Fibroblast of upper back skin (primary cell): ENCODE results near the gene ANP32A.
A peak's percentile ranks its signal among the peaks of the same experiment; 100 is the strongest.

ENCODE experiments used
- DNase-seq: peaks from one replicate; pipeline ENCODE4 v3.0.0-alpha.2; 2013

The ANP32A gene

DNA sequence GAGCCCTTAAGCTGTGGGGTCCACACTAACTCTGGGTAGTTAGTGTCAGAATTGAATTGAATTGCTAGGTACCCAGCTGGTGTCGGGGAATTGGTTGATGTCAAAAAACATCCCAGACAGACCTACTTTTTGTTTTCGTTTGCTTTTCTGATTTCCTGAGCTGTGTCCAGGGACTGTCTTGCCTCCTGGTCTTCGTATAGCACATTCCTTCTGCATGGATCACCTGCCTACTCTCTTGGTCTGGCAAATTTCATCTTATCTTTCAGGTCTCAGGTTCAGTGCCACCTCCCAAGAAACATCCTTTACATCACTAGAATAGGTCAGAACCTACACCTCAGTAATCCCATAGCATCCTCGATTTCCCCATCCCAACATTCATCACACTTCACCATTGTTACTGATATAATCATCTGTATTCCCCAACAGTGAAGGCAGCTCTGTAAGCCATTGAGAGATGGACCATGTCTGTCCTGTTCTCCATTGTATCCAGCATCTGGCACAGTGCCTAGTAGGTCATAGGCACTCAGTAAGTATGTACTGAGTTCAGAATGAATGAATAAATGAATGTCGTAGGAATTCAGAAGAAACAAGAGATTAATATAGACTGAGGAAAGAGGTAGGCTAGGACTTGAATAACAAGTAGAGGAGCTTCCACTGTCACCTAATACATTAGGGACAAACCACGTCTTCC is 81.2 kb downstream of the ANP32A start:
- DNase-seq = no peak

- no peak for DNase-seq
These were observed 85.1 kb downstream of the ANP32A start for GRCh38 chr15:68735610-68736009.

GRCh38 chr15:68734881-68735280 is 85.8 kb downstream of the ANP32A start:
- no peak for DNase-seq

- DNase-seq = no peak
These were observed 86.3 kb downstream of the ANP32A start for GRCh38 chr15:68734352-68734751.

GRCh38 chr15:68733666-68734065 is 87.0 kb downstream of the ANP32A start:
- no peak for DNase-seq

- no peak for DNase-seq
These were observed 88.2 kb downstream of the ANP32A start for GRCh38 chr15:68732451-68732850.

- no peak for DNase-seq
These were observed 89.5 kb downstream of the ANP32A start for GRCh38 chr15:68730976-68731897.

GRCh38 chr15:68730471-68730919 is 90.2 kb downstream of the ANP32A start:
- peak; percentile 48 for DNase-seq

GRCh38 chr15:68729789-68730411 is 90.8 kb downstream of the ANP32A start:
- peak; percentile 63 for DNase-seq
